ENCODE data around the gene PPP1R13B.

Gene PPP1R13B

DNA sequence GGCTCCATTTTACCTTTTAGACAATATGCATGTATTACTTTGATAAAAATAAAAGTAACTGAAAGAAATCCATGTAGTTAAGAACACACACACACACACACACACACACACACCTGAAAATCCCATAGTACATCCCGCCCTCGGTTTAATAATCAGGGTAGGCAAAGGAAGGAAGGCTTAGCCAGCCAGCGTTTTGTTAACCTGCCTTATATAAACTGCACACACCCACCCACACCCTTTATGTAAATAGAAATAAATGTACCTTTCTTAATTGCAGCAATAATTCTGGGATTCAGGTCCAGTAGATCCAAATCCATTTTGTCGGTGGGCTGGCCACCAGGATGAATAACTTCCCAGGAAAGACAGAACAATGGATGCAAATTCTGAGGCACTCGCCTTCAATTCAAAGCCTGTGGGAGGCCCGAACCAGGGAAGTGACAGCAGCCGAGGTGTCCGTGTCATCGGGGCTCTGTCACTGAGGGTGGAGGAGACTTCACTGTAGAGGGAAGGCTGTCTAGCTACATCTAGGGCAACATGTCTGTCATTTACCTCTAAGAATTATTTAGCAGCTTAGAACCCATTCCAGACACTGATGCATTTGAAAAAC is 136.5 kb downstream of the PPP1R13B start:
- TF ChIP-seq PRDM10 (tag by site-specific recombination; IDR thresholded peaks at IDR 0.05) (peak; percentile 89), WT1 (tag by site-specific recombination; IDR thresholded peaks at IDR 0.05) (no peak), ZFHX2 (tag by site-specific recombination; conservative IDR thresholded peaks at IDR 0.05) (peak; percentile 42), KLF1 (tag by site-specific recombination; IDR thresholded peaks at IDR 0.05) (peak; percentile 88), EGR2 (tag by site-specific recombination; IDR thresholded peaks at IDR 0.05; ENCODE audit: low read depth) (peak; percentile 46; the same call in 1 of the 2 replicates)
- TF ChIP-seq, protein P1, sequence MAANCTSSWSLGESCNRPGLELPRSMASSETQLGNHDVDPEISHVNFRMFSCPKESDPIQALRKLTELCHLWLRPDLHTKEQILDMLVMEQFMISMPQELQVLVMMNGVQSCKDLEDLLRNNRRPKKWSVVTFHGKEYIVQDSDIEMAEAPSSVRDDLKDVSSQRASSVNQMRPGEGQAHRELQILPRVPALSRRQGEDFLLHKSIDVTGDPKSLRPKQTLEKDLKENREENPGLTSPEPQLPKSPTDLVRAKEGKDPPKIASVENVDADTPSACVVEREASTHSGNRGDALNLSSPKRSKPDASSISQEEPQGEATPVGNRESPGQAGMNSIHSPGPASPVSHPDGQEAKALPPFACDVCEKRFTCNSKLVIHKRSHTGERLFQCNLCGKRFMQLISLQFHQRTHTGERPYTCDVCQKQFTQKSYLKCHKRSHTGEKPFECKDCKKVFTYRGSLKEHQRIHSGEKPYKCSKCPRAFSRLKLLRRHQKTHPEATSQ (tag by site-specific recombination; IDR thresholded peaks at IDR 0.05), result no peak
- TF ChIP-seq, protein P2, sequence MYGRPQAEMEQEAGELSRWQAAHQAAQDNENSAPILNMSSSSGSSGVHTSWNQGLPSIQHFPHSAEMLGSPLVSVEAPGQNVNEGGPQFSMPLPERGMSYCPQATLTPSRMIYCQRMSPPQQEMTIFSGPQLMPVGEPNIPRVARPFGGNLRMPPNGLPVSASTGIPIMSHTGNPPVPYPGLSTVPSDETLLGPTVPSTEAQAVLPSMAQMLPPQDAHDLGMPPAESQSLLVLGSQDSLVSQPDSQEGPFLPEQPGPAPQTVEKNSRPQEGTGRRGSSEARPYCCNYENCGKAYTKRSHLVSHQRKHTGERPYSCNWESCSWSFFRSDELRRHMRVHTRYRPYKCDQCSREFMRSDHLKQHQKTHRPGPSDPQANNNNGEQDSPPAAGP (tag by site-specific recombination; IDR thresholded peaks at IDR 0.05), result peak; percentile 64; the same call in 1 of the 2 replicates
- H3K36me3 ChIP-seq (ENCODE audit: control insufficient read depth in 2 of 2, insufficient read depth in 1 of 2, low read length in 2 of 2), result peaks cover 15 to 79% of the 10 kb centered on the region in 2 experiments
- CTCF ChIA-PET, result no interaction called here

GRCh38 chr14:103709814-103710213 is 137.6 kb downstream of the PPP1R13B start:
- H3K9me3 ChIP-seq (ENCODE audit: control insufficient read depth, insufficient read depth, low read depth, low read length), result no peaks in the 10 kb centered on the region
- peaks cover 3% of the 10 kb centered on the region; the same call in 1 of the 2 replicates for H3K4me1 ChIP-seq (ENCODE audit: control insufficient read depth, insufficient read depth, low read length)
- H3K27ac ChIP-seq (ENCODE audit: extremely low read depth, low read depth, low read length), result no peak overlapping the region
- ChIA-PET CTCF (no interaction called here), POLR2A (no interaction called here)
- H3K36me3 ChIP-seq (ENCODE audit: control insufficient read depth in 2 of 2, insufficient read depth in 1 of 2, low read length in 2 of 2), result peaks cover 15 to 90% of the 10 kb centered on the region in 2 experiments
- no peak overlapping the region for H3K4me3 ChIP-seq (ENCODE audit: low read depth, low read length)
- TF ChIP-seq ZNF600 (tag by site-specific recombination; IDR thresholded peaks at IDR 0.05), result peak; percentile 38; the same call in 1 of the 2 replicates
- TF ChIP-seq ZNF335 (tag by site-specific recombination; conservative IDR thresholded peaks at IDR 0.05), result no peak

More for the DNA sequence above, 136.5 kb downstream of the PPP1R13B start:
- POLR2A ChIA-PET, result no interaction called here
- H3K4me1 ChIP-seq (ENCODE audit: control insufficient read depth, insufficient read depth, low read length), result peaks cover 3% of the 10 kb centered on the region; the same call in 1 of the 2 replicates
- no peak overlapping the region for H3K4me3 ChIP-seq (ENCODE audit: low read depth, low read length)
- H3K9me3 ChIP-seq (ENCODE audit: control insufficient read depth, insufficient read depth, low read depth, low read length), result no peaks in the 10 kb centered on the region
- H3K27ac ChIP-seq (ENCODE audit: extremely low read depth, low read depth, low read length), result no peak overlapping the region

DNA sequence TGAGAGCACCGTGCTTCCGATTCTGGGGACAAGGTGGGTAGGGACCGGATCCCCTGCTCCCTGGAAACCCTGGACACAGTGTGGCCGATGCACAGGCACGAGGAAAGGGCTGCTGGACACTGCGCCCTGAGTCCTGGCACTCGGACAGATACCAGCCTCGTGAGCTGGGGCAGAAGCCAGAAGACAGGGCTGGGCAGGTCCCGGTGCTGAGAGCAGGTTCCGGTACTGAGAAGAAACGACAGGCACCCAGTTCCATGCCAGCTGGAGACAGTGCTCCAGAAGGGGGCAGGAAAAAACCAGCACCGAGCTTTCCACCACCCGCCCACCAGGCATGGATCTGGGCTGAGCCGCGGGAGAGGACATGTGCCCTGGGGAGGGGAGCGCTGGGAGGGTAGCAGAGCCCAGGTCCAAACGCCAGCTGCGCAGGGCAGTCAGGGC is 138.6 kb downstream of the PPP1R13B start:
- TF ChIP-seq OVOL3 (tag by site-specific recombination; IDR thresholded peaks at IDR 0.05) (no peak), ZNF658 (tag by site-specific recombination; IDR thresholded peaks at IDR 0.05) (no peak), ZNF629 (tag by site-specific recombination; IDR thresholded peaks at IDR 0.05) (no peak)
- no peaks in the 10 kb centered on the region for H3K9me3 ChIP-seq (ENCODE audit: control insufficient read depth, insufficient read depth, low read depth, low read length)
- H3K4me3 ChIP-seq (ENCODE audit: low read depth, low read length), result no peak overlapping the region
- H3K4me1 ChIP-seq (ENCODE audit: control insufficient read depth, insufficient read depth, low read length), result no peaks in the 10 kb centered on the region
- no peak overlapping the region for H3K27ac ChIP-seq (ENCODE audit: extremely low read depth, low read depth, low read length)
- ChIA-PET POLR2A (no interaction called here), CTCF (no interaction called here)
- H3K36me3 ChIP-seq (ENCODE audit: control insufficient read depth in 2 of 2, insufficient read depth in 1 of 2, low read length in 2 of 2), result peaks cover 15 to 95% of the 10 kb centered on the region in 2 experiments

Measured in HEK293 (cell line).